H7 (cell line): ENCODE results near the gene ZNRF1. TPM values are rescaled to one million over a fixed set of nuclear protein-coding genes. Genes with fewer than 3 reads are reported as not detected.

Source experiments
- DNase-seq: peaks from one replicate; pipeline ENCODE4 v3.0.0; 2012
- H3K27me3 ChIP-seq: 2 replicates; pipeline ENCODE4 v1.6.0; 2011; ENCODE audit warnings: mild to moderate bottlenecking, low read length; ENCODE audit not compliant: control insufficient read depth, insufficient read depth
- H3K36me3 ChIP-seq: replicated peaks from 2 replicates; pipeline ENCODE4 v1.5.1; 2011; ENCODE audit warnings: low read length; ENCODE audit not compliant: control insufficient read depth, insufficient read depth
- H3K4me3 ChIP-seq: 2 replicates; pipeline ENCODE4 v1.5.1; 2011; ENCODE audit warnings: low read depth, mild to moderate bottlenecking, control low read depth, low read length, moderate library complexity; ENCODE audit not compliant: insufficient read depth
- total RNA-seq: library from RNA; depleted of rRNA; stranded (reverse); fragments of >200 nt; shearing (Covaris generic); gene quantifications from 2 replicates; pipeline ENCODE4 v1.2.3, GENCODE V29; 2014

Gene ZNRF1
- total RNA-seq, 1 experiment from 2014 or later = 37.3 TPM

- no peak for DNase-seq
- H3K27me3 ChIP-seq = no peaks in the 10 kb centered on the region
- no peaks in the 10 kb centered on the region for H3K36me3 ChIP-seq
- no peak overlapping the region for H3K4me3 ChIP-seq
Observed at GRCh38 chr16:75026892-75027391, 28.1 kb downstream of the ZNRF1 start.

GRCh38 chr16:75027520-75028300 is 28.9 kb downstream of the ZNRF1 start:
- H3K27me3 ChIP-seq = no peaks in the 10 kb centered on the region
- H3K36me3 ChIP-seq = no peaks in the 10 kb centered on the region
- H3K4me3 ChIP-seq = no peak overlapping the region
- DNase-seq = no peak

- Histone ChIP-seq H3K27me3 (no peaks in the 10 kb centered on the region), H3K36me3 (no peaks in the 10 kb centered on the region), H3K4me3 (no peak overlapping the region)
- no peak for DNase-seq
Observed at GRCh38 chr16:75028544-75029135, 29.8 kb downstream of the ZNRF1 start.

- no peaks in the 10 kb centered on the region for H3K36me3 ChIP-seq
- no peaks in the 10 kb centered on the region for H3K27me3 ChIP-seq
- H3K4me3 ChIP-seq = no peak overlapping the region
- no peak for DNase-seq
Observed at GRCh38 chr16:75029854-75030253, 31.0 kb downstream of the ZNRF1 start.

GRCh38 chr16:75032655-75033054 is 33.8 kb downstream of the ZNRF1 start:
- H3K27me3 ChIP-seq = no peaks in the 10 kb centered on the region
- no peak for DNase-seq
- H3K4me3 ChIP-seq = no peak overlapping the region
- no peaks in the 10 kb centered on the region for H3K36me3 ChIP-seq

GRCh38 chr16:75035410-75035968 is 36.7 kb downstream of the ZNRF1 start:
- Histone ChIP-seq H3K36me3 (no peaks in the 10 kb centered on the region), H3K4me3 (no peak overlapping the region), H3K27me3 (no peaks in the 10 kb centered on the region)
- no peak for DNase-seq

- no peaks in the 10 kb centered on the region for H3K27me3 ChIP-seq
- H3K4me3 ChIP-seq = no peak overlapping the region
- DNase-seq = no peak
- H3K36me3 ChIP-seq = no peaks in the 10 kb centered on the region
Observed at GRCh38 chr16:75038036-75038858, 39.4 kb downstream of the ZNRF1 start.

GRCh38 chr16:75039941-75040340 is 41.1 kb downstream of the ZNRF1 start:
- no peaks in the 10 kb centered on the region for H3K27me3 ChIP-seq
- H3K4me3 ChIP-seq = no peak overlapping the region
- no peaks in the 10 kb centered on the region for H3K36me3 ChIP-seq
- DNase-seq = no peak

- Histone ChIP-seq H3K36me3 (no peaks in the 10 kb centered on the region), H3K27me3 (no peaks in the 10 kb centered on the region), H3K4me3 (no peak overlapping the region)
- no peak for DNase-seq
Observed at GRCh38 chr16:75042426-75043174, 43.8 kb downstream of the ZNRF1 start.

GRCh38 chr16:75043175-75043895 is 44.5 kb downstream of the ZNRF1 start:
- H3K4me3 ChIP-seq = no peak overlapping the region
- DNase-seq = no peak
- no peaks in the 10 kb centered on the region for H3K27me3 ChIP-seq
- no peaks in the 10 kb centered on the region for H3K36me3 ChIP-seq

GRCh38 chr16:75044800-75045361 is 46.1 kb downstream of the ZNRF1 start:
- Histone ChIP-seq H3K4me3 (no peak overlapping the region), H3K27me3 (no peaks in the 10 kb centered on the region), H3K36me3 (no peaks in the 10 kb centered on the region)
- DNase-seq = no peak

- Histone ChIP-seq H3K4me3 (no peak overlapping the region), H3K36me3 (no peaks in the 10 kb centered on the region), H3K27me3 (no peaks in the 10 kb centered on the region)
- no peak for DNase-seq
Observed at GRCh38 chr16:75045424-75045823, 46.6 kb downstream of the ZNRF1 start.

GRCh38 chr16:75048054-75048453 is 49.2 kb downstream of the ZNRF1 start:
- DNase-seq = no peak
- Histone ChIP-seq H3K27me3 (no peaks in the 10 kb centered on the region), H3K36me3 (no peaks in the 10 kb centered on the region), H3K4me3 (no peak overlapping the region)
